ENCODE data around the gene OR2AE1. TPM values are rescaled to one million over a fixed set of nuclear protein-coding genes. Genes with fewer than 3 reads are reported as not detected.
"Not testable (repeated sequence)": the region's sequence is repeated elsewhere in the genome, so short reads cannot be mapped to it uniquely, and the experiment has no call there.

OR2AE1 gene
- not detected for total RNA-seq

DNA sequence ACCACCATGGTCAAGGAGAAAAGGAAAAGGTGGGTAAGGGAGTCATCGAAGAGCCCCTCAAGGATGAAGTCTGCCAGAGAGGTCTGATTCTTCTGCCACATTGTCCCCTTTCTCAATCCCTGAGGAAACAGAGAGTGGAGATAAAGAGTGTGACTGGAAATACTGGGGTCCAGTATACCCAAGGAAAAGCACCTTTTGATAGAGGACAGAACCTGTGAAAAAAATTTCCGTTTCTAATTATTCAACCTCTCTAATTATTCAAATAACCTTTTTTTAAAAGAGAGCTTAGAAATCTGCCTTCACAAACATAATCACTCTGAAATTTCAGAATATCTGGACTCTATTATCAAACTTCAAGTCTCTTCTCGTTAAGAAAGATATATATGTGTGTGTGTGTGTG, at the start of gene OR2AE1:
Gene OR2AE1, minus strand, starts transcription at position 101 of the 400 bp plus-strand sequence. Its CDS starts 0 bp downstream, at position 101.
- no peak for DNase-seq

DNA sequence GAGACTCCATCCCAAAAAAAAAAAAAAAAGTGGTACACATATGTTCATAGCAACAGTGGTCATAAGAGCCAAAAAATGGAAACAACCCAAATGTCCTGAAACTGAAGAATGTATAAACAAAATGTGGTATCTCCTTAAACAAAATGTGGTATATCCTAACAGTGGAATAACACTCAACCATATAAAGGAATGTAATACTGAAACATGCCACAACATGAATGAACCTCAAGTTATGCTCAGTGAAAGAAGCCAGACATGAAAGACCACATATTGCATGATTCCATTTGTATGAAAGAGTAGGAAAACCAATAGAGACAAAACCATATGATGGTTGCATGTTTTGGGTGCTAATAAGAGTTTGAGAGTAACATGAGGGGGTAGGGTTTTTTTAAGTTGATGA, 49.5 kb upstream of the OR2AE1 start:
- no peak for DNase-seq

- no peak for DNase-seq
Observed at GRCh38 chr7:99923200-99923599, 46.4 kb upstream of the OR2AE1 start.

DNA sequence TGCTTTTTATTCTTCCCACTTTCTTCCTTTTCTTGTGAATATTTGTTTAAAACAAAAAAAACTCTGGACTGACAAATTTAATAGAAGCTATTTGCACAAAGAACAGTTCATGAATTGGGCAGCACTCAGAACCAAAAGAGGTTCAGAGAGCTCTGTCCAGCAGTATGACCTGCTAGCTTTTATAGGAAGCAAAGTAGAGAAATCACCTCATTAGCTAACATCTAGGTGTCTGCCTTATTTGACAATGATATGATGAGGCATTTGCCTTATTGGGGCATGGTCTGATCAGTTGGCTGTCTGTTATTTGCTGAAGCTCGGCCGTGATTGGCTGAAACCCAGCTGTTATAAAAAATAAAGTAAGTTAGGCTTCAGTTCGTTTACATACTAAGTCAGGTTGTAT, 43.3 kb upstream of the OR2AE1 start:
- no peak for DNase-seq

GRCh38 chr7:99919814-99920112, 42.9 kb upstream of the OR2AE1 start:
- DNase-seq = no peak

DNA sequence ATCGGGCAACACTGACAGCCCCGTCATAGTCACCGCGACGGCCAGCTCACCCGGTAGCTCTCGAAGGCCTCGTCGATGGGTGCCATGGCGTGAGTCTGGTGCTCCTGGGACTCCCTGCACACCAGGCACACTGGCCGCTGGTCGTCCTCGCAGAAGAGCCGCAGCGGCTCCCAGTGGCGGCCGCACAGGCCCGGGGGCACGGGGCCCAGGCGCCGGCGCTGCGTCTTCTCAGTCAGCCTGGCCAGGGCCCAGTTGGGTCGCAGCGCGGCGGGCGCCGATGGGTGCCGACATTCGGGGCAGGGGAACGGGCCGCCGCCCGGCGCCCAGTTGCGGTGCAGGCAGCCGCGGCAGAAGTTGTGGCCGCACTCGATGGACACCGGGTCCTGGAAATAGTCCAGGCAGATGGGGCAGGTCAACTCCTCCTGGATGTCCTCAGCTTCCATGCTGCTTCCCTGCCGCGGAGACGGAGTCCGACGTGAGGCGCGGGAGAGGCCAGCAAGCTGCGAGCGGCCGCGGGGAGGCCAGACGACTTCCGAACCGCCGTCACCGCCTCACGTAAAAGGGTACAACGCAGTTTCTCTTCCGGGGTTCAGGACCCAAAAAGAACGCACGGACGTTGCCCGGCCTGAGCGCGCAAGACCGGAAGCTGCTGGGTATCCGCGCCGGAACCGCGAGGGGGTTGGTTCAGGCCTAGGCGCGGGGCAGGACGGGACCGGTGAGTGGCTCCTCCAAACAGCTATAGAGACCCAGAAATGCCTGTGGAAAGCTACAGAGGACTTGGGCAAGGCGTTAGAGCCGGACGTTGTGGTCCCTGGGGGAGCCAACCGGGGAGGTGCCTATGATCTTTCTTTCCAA, 42.4 kb upstream of the OR2AE1 start, which contains the start of gene TRIM4:
Gene TRIM4, minus strand, starts transcription at position 572 of the 855 bp plus-strand sequence. Its CDS starts 129 bp downstream, at position 443.
- peak; percentile 81 for DNase-seq

DNA sequence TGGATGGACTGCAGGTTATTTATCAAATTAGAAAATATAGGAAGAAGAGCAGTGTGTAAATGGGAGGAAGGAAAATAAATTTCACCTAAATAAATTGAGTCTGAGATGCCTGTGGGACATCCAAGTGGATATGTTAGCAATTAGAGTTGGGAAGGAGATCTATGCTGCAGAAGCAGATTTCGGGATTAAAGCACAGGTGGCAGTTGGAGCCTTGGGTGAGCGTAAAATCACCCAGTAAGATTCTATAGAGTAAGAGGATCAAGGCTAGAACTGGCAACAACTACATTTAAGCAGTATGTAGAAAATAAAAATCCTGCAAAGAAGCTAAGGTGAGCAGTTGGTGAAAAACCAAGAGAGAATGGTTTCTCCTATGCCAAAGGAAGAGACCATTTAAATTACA, 34.1 kb upstream of the OR2AE1 start:
- no peak for DNase-seq

DNA sequence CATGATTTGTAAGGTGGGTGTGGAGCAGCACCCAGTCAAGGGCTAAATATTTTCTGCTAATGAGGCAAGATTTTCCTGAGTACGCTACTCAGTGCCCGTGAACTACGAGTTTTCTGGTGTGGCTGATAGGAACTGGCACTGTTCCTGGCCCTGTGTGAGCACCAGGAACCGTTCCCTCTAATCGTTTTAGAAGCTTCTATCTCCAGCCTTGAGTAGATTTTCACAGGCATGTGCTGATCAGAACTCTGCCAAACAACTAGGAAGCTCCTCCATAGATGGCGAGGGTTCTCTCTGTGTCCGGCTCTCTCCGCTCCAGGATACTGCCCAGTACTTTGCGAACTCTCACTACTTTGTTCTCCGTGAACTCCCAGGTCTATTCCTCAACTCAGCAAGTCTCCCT, 24.7 kb upstream of the OR2AE1 start:
- DNase-seq = no peak

GRCh38 chr7:99899830-99900519, 23.1 kb upstream of the OR2AE1 start:
- no peak for DNase-seq

DNA sequence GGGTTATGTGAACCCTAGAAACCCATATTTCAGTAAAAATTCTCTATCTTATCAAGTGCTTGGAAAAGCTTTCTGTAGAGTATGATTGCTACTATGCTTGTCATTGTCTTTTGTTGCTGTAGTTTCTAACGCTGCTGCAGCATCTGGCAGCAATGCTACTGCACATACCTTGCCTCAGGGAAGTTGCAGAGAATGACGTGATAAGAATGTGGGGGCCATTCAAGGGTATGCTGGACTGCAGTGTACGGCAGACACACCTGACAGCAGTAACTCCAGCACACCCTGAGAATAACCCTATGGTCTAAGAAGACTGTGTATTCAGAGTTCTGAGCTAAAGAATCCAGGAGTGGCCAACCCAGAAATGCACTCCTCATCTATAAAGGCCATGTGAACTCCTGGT, 22.0 kb upstream of the OR2AE1 start:
- no peak for DNase-seq

- no peak for DNase-seq
Observed at GRCh38 chr7:99898023-99898357, 21.2 kb upstream of the OR2AE1 start.

DNA sequence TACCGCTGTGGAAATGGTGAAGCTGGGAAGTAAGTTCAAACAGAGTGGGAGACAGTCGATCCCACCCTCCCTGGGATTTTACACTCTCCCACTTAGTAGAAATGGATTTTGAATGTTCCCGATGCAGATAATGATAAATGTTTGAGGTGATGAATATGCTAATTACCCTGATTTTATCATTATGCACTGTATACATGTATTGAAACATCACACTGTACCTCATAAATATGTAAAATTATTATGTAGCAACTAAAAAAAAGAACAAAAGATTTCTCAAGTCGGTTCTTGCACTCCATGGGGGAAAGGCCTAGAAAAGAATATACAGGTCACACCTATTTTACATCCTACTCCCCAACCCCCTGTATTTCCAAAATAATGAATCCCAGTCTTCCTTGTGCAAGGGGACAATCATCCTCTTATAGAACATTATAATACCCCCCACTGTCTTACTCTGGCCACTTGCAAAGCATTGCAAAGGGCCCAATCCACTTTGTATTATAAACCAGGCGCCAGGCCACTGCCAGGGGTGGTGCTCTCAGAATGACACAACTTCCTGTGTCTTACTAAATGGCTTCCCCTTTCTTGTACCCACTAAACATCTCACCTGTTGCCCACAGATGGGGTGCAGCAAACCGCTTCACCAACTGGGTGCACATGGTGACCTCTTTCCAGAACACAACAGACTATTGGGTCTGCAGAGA, 20.6 kb upstream of the OR2AE1 start:
- no peak for DNase-seq

GRCh38 chr7:99894738-99895137, 17.9 kb upstream of the OR2AE1 start:
- no peak for DNase-seq

DNA sequence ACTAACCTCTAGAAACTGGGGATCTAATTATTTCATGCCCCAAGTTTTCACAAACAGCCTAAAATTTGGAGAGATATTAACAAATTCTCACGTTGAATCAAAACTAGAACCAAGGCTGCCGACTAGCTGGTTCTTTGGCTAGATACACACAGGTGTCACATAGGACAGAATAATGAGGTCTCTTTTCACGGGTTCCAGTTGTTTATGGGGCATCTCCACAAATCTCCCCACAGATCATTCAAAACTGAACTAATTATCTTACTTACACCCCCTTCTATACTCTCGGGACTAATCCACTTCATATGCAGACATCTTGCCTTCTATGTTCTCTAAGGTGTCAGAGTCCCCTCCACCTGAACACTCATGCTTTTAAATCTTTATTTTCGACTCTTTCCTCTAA, 16.4 kb upstream of the OR2AE1 start:
- DNase-seq = no peak

GRCh38 chr7:99890348-99890747, 13.5 kb upstream of the OR2AE1 start:
- not testable (repeated sequence) for DNase-seq

- DNase-seq = not testable (repeated sequence)
Observed at GRCh38 chr7:99888366-99888765, 11.5 kb upstream of the OR2AE1 start.

DNA sequence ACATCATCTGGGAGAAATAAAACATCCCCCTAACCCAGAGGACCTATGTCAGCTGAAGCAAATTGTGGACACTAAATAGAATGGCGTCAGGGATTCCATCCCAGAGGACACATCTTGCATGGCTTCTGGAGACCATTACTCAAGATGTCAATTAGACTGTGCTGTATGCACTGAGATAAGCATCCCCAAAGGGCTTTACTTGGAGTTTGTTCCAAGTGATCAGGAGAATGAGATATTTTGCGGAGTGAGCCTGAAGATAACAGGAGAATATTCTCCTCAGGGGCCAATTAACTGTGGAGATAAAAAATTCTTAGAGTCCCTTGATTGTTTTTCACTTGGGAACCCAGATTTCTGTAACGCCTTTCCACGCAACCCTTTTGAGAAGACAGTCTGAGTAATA, 4.5 kb upstream of the OR2AE1 start:
- DNase-seq = no peak

- no peak for DNase-seq
Observed at GRCh38 chr7:99876491-99876890, 342 bp downstream of the OR2AE1 start.

DNA sequence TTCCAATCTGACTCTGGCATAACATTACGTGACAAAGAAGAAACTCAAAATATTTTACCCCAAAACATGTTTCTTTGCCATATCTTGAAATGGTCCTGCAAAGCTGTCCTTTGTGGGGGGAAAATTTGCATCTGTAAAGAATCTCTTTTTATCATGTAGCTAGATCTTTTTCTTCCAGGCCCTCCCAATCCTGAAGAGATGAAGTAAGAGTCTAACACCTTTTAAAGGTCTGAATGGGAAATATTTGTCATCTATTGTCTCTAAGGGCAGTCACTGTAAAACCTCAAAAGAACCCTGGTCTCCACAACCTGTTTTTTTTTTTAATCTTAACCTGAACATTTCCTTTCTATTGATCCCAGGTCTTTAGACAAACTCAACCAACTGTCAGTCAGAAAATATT, 8.6 kb downstream of the OR2AE1 start:
- no peak for DNase-seq

- DNase-seq = not testable (repeated sequence)
Observed at GRCh38 chr7:99867477-99867876, 9.4 kb downstream of the OR2AE1 start.

DNA sequence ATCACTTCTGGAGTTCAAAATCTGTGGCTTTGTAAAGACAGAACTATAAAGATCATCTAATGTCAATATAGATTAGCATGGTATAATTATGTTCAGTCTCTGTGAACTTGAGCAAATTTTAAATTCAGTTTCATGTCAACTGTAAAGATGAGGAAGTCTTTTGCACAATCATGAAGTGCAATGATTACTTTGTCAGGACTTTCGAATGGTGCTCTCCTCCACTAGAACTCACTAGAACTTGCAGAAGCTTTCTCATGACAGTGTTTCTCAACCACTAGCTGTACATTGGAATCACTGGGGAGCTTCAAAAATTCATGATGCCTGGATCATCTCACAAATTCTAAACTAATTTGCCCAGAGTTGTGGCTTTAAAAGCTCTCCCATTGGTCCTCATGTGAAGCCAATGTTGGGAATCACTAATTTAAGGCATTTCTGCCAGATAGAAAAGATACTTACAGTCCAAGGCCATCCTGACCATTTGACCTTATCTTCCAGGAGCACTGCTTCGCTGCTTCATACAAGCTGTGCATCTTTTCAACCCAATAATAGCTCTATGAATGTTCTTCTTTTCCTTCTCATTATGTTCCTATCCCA, 12.9 kb downstream of the OR2AE1 start:
- DNase-seq = no peak

DNA sequence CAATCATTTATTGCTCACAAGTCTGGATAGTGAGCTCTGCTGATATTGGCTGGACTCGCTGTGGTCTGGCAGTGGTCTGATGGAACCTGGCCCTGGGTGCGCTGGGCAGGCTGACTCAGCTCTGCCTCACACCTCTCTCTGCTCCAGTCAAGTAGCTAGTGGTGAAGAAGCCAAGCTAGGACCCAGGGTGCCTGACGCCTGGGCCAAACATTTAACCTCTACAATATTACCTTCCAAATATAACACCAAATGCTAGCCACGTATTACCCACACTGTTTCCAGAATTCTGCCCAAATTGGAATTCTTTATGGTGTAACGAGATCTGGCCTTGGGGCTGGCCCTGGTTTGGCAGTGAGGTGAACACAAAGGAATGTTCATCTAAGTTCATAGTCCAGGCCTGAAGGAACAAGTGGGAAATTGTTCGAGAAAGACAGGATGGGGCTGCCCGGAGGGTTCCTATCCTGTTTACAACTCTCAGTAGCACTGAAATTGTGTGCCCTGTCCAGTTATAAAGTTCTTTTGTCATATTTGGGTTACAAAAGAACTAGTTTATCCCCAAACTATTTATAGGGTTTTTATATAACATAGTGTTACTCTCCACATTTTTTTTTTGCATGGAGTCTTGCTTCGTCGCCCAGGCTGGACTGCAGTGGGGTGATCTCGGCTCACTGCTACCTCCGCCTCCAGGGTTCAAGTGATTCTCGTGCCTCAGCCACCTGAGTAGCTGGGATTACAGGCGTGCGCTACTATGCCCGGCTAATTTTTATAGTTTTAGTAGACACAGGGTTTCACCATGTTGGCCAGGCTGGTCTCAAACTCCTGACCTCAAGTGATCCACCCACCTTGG, 16.3 kb downstream of the OR2AE1 start:
- no peak for DNase-seq
